ENCODE data around the gene GADD45B.

- TF ChIP-seq CTCF (IDR thresholded peaks at IDR 0.05) (no peak), EP300 (IDR thresholded peaks at IDR 0.05) (no peak)
Measured at GRCh38 chr19:2454962-2455850, 20.7 kb upstream of the GADD45B start.
